Panc1 (cell line): Measurements from ENCODE around the gene SHISA9. TPM values are rescaled to one million over a fixed set of nuclear protein-coding genes. Genes with fewer than 3 reads are reported as not detected.

Experiments used
- ATAC-seq: fragments of 200-7000 bp; cut with Tn5 transposase; 2 replicates; pipeline ENCODE4 v1.9.1; 2020; ENCODE audit warnings: mild to moderate bottlenecking, moderate library complexity
- BruUV-seq: library from RNA; stranded (reverse); fragments of 400-500 nt; replicated peaks from 2 replicates; lab custom pipeline; 2021; lab: Mats Ljungman, UMichigan
- CTCF ChIA-PET: fragments of 300-600 bp; sonication (Branson Sonifier 250); formaldehyde crosslinking; loops from one replicate; lab custom pipeline; 2022; ENCODE audit warnings: antibody characterized with exemption; lab: Charles Lee
- POLR2A ChIA-PET: fragments of 300-600 bp; sonication (Branson Sonifier 250); formaldehyde crosslinking; loops from one replicate; lab custom pipeline; 2022; ENCODE audit warnings: antibody characterized with exemption; lab: Charles Lee
- DNase-seq: peaks from one replicate; pipeline ENCODE4 v3.0.0-alpha.2; 2010; ENCODE audit warnings: low read depth, low spot score
- H3K27ac ChIP-seq: 2 replicates; pipeline ENCODE4 v1.5.1; 2011; ENCODE audit warnings: mild to moderate bottlenecking, low read length, inconsistent platforms
- H3K27me3 ChIP-seq: fragments of 200-500 bp; sonication (Bioruptor generic); 2 replicates; pipeline ENCODE4 v1.6.0; 2014; ENCODE audit warnings: low read length, inconsistent platforms; ENCODE audit not compliant: control insufficient read depth, insufficient read depth
- H3K36me3 ChIP-seq: fragments of 200-500 bp; sonication (Bioruptor generic); 2 replicates; pipeline ENCODE4 v1.5.1; 2014; ENCODE audit warnings: inconsistent platforms, mild to moderate bottlenecking, low read length, moderate library complexity; ENCODE audit not compliant: control insufficient read depth, insufficient read depth
- H3K4me1 ChIP-seq: 2 replicates; pipeline ENCODE4 v1.5.1; 2011; ENCODE audit warnings: inconsistent platforms, mild to moderate bottlenecking, low read length, moderate library complexity; ENCODE audit not compliant: control insufficient read depth, insufficient read depth
- H3K4me3 ChIP-seq, 2 experiments: 2 replicates each; pipeline ENCODE4 v1.5.1; 2011 to 2012; ENCODE audit warnings: low read depth in 2 of 2, low read length in 2 of 2, mild to moderate bottlenecking in 2 of 2, inconsistent platforms in 1 of 2, moderate library complexity in 1 of 2
- H3K9me3 ChIP-seq: fragments of 200-500 bp; sonication (Bioruptor generic); 2 replicates; pipeline ENCODE4 v1.5.1; 2014; ENCODE audit warnings: low read depth, mild to moderate bottlenecking, inconsistent platforms, low read length, moderate library complexity; ENCODE audit not compliant: control insufficient read depth, insufficient read depth
- CTCF ChIP-seq: fragments of 450-650 bp; IDR thresholded peaks from 2 replicates; pipeline ENCODE4 v1.5.1; 2017; ENCODE audit warnings: mild to moderate bottlenecking
- POLR2AphosphoS5 ChIP-seq: IDR thresholded peaks from 2 replicates; pipeline ENCODE4 v1.6.1; 2012; ENCODE audit warnings: mild to moderate bottlenecking, low read depth, low read length, moderate library complexity
- REST ChIP-seq, 2 experiments: IDR thresholded peaks; 2 replicates each; pipeline ENCODE4 v1.6.1; 2011 to 2012; ENCODE audit warnings: low read depth in 2 of 2, control low read depth in 1 of 2, low read length in 1 of 2, mild to moderate bottlenecking in 1 of 2, moderate library complexity in 1 of 2; ENCODE audit not compliant: insufficient read depth in 1 of 2
- SIN3A ChIP-seq: IDR thresholded peaks from 2 replicates; pipeline ENCODE4 v1.6.1; 2012; ENCODE audit warnings: low read depth, mild to moderate bottlenecking, low read length, moderate library complexity, borderline replicate concordance; ENCODE audit not compliant: insufficient read depth
- TCF7L2 ChIP-seq: IDR thresholded peaks from 2 replicates; pipeline ENCODE4 v1.6.1; 2011; ENCODE audit warnings: mild to moderate bottlenecking, low read depth, low read length, inconsistent platforms
- in situ Hi-C: cut with HindIII; loops from 2 replicates; pipeline ENCODE4 v1.10.0; 2016; ENCODE audit warnings: low sequenced_read_pairs, low pct_unique_long_range_greater_than_20kb
- intact Hi-C: fragments of 100-400 bp; cut with micrococcal nuclease; formaldehyde crosslinking; loops from one replicate; pipeline ENCODE4 v1.10.0; 2022; ENCODE audit not compliant: unreplicated experiment
- total RNA-seq: library from RNA; stranded (reverse); gene quantifications from one replicate; pipeline ENCODE4 v1.2.1, GENCODE V29; 2021; ENCODE audit not compliant: unreplicated experiment

Gene SHISA9
- total RNA-seq, 1 experiment from 2014 or later, result 0.10 TPM

- no peaks in the 10 kb centered on the region; the same call in 1 of the 2 replicates for H3K27me3 ChIP-seq
- ChIA-PET POLR2A (no interaction called here), CTCF (no interaction called here)
- intact Hi-C loops (no loop called here), in situ Hi-C loops (no loop called here)
- H3K36me3 ChIP-seq, result no peaks in the 10 kb centered on the region
- H3K4me1 ChIP-seq, result no peaks in the 10 kb centered on the region
- no peaks in the 10 kb centered on the region for H3K9me3 ChIP-seq
- no TSS peak for BruUV-seq
- H3K4me3 ChIP-seq, result no peak overlapping the region
- ATAC-seq (no peak), DNase-seq (no peak)
- H3K27ac ChIP-seq, result no peak overlapping the region
- no peak for TF ChIP-seq POLR2AphosphoS5
- no peak for TF ChIP-seq TCF7L2
- TF ChIP-seq SIN3A, result no peak
- no peak for TF ChIP-seq CTCF
- TF ChIP-seq REST (IDR thresholded peaks at IDR 0.05; ENCODE audit: insufficient read depth in 1 of 2, low read depth in 2 of 2, low read length in 1 of 2), result no peak
Measured at GRCh38 chr16:12985516-12985915, 84.1 kb downstream of the SHISA9 start.

- no TSS peak for BruUV-seq
- no peak overlapping the region for H3K4me3 ChIP-seq
- TF ChIP-seq SIN3A (no peak), REST (IDR thresholded peaks at IDR 0.05; ENCODE audit: insufficient read depth in 1 of 2, low read depth in 2 of 2, low read length in 1 of 2) (no peak), CTCF (no peak), TCF7L2 (no peak), POLR2AphosphoS5 (no peak)
- ATAC-seq, result no peak
- intact Hi-C loops (no loop called here), in situ Hi-C loops (no loop called here)
- H3K27ac ChIP-seq, result no peak overlapping the region
- H3K4me1 ChIP-seq, result no peaks in the 10 kb centered on the region
- no peaks in the 10 kb centered on the region for H3K27me3 ChIP-seq
- no peak for DNase-seq
- H3K9me3 ChIP-seq, result no peaks in the 10 kb centered on the region
- ChIA-PET CTCF (no interaction called here), POLR2A (no interaction called here)
- no peaks in the 10 kb centered on the region for H3K36me3 ChIP-seq
Measured at GRCh38 chr16:12988071-12988470, 86.7 kb downstream of the SHISA9 start.
